ENCODE data around the gene TMC8.
"Not testable (repeated sequence)": the region's sequence is repeated elsewhere in the genome, so short reads cannot be mapped to it uniquely, and the experiment has no call there.

TMC8 gene

GRCh38 chr17:78109489-78109761 is 21.1 kb upstream of the TMC8 start:
- no peak for DNase-seq (ENCODE audit: low read depth, low spot score)

GRCh38 chr17:78110363-78111015 is 20.1 kb upstream of the TMC8 start:
- no peak for DNase-seq (ENCODE audit: low read depth, low spot score)

GRCh38 chr17:78111016-78111726 is 19.4 kb upstream of the TMC8 start:
- DNase-seq (ENCODE audit: low read depth, low spot score) = no peak

GRCh38 chr17:78111727-78112517 is 18.6 kb upstream of the TMC8 start:
- DNase-seq (ENCODE audit: low read depth, low spot score) = no peak

- no peak for DNase-seq (ENCODE audit: low read depth, low spot score)
Observed at GRCh38 chr17:78112518-78113471, 17.8 kb upstream of the TMC8 start.

- DNase-seq (ENCODE audit: low read depth, low spot score) = no peak
Observed at GRCh38 chr17:78113804-78114785, 16.5 kb upstream of the TMC8 start.

- no peak for DNase-seq (ENCODE audit: low read depth, low spot score)
Observed at GRCh38 chr17:78114831-78115723, 15.5 kb upstream of the TMC8 start.

GRCh38 chr17:78115803-78116202 is 14.8 kb upstream of the TMC8 start:
- not testable (repeated sequence) for DNase-seq (ENCODE audit: low read depth, low spot score)

- DNase-seq (ENCODE audit: low read depth, low spot score) = no peak
Observed at GRCh38 chr17:78116411-78116810, 14.2 kb upstream of the TMC8 start.

- no peak for DNase-seq (ENCODE audit: low read depth, low spot score)
Observed at GRCh38 chr17:78117027-78117981, 13.3 kb upstream of the TMC8 start.

GRCh38 chr17:78118801-78119241 is 11.8 kb upstream of the TMC8 start:
- DNase-seq (ENCODE audit: low read depth, low spot score) = no peak

- no peak for DNase-seq (ENCODE audit: low read depth, low spot score)
Observed at GRCh38 chr17:78120537-78120936, 10.0 kb upstream of the TMC8 start.

GRCh38 chr17:78120971-78121800 is 9.4 kb upstream of the TMC8 start:
- no peak for DNase-seq (ENCODE audit: low read depth, low spot score)

GRCh38 chr17:78121801-78122215 is 8.8 kb upstream of the TMC8 start:
- DNase-seq (ENCODE audit: low read depth, low spot score) = no peak

- no peak for DNase-seq (ENCODE audit: low read depth, low spot score)
Observed at GRCh38 chr17:78122216-78122930, 8.2 kb upstream of the TMC8 start.

GRCh38 chr17:78122931-78123249 is 7.7 kb upstream of the TMC8 start:
- DNase-seq (ENCODE audit: low read depth, low spot score) = no peak
